ENCODE results near the gene CCDC88C. TPM values are rescaled to one million over a fixed set of nuclear protein-coding genes. Genes with fewer than 3 reads are reported as not detected.

CCDC88C gene
- total RNA-seq, 1 experiment from 2014 or later: 29.8 TPM

GRCh38 chr14:91261115-91261514 is 156.5 kb downstream of the CCDC88C start:
- ChIA-PET CTCF (no interaction called here), POLR2A (no interaction called here)
- 0 out of 2 replicates have a peak, but pooled peaks cover 3% of the 10 kb centered on the region for H3K4me1 ChIP-seq
- Mint-ChIP-seq H3K9me3 (ENCODE audit: unreplicated experiment) (no peaks in the 10 kb centered on the region), H3K4me1 (ENCODE audit: low read depth, unreplicated experiment) (peaks cover 6% of the 10 kb centered on the region), H3K4me3 (ENCODE audit: unreplicated experiment) (no peak overlapping the region), H3K27ac (ENCODE audit: unreplicated experiment) (no peak overlapping the region), H3K36me3 (ENCODE audit: insufficient read depth, unreplicated experiment) (no peaks in the 10 kb centered on the region), H3K27me3 (ENCODE audit: insufficient read depth, unreplicated experiment) (no peaks in the 10 kb centered on the region)
- no peaks in the 10 kb centered on the region for H3K27me3 ChIP-seq (replicated peaks; ENCODE audit: control insufficient read depth, insufficient read depth, low read length)
- no peak overlapping the region for H3K4me3 ChIP-seq (ENCODE audit: low read depth, low read length)
- BruUV-seq (replicated peaks): no TSS peak
- no peak for TF ChIP-seq CTCF (IDR thresholded peaks at IDR 0.05; ENCODE audit: insufficient read depth in 1 of 2, low read depth in 1 of 2, low read length in 1 of 2, severe bottlenecking in 1 of 2, unreplicated experiment in 1 of 2)
- no peaks in the 10 kb centered on the region for H3K9me3 ChIP-seq
- intact Hi-C loops (cut with micrococcal nuclease; ENCODE audit: unreplicated experiment): no loop called here
- no peak for DNase-seq
- H3K36me3 ChIP-seq (ENCODE audit: control insufficient read depth, insufficient read depth, low read length): no peaks in the 10 kb centered on the region

DNA sequence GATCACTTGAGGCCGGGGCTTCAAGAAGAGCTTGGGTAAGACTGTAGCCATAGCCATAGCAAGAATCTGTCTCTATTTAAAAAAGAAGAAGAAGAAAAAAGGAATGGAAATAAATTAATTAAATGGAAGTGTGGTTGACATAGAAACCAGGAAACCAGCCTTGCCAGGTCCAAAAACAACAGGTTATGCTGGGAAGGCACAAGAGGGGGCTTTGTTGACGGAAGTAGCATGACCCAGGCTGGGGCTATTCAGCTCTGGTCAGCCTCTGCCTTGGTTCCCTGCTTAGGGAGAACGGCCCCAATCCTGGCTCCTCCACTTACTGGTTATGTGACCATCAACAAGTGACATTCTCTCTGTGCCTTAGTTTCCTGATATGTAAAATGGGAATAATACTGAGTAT is 158.7 kb downstream of the CCDC88C start:
- Histone ChIP-seq H3K36me3 (ENCODE audit: control insufficient read depth, insufficient read depth, low read length) (no peaks in the 10 kb centered on the region), H3K9me3 (no peaks in the 10 kb centered on the region), H3K27me3 (replicated peaks; ENCODE audit: control insufficient read depth, insufficient read depth, low read length) (no peaks in the 10 kb centered on the region), H3K4me3 (ENCODE audit: low read depth, low read length) (no peak overlapping the region), H3K4me1 (peaks cover 2% of the 10 kb centered on the region)
- no peak for DNase-seq
- H3K27ac Mint-ChIP-seq (ENCODE audit: unreplicated experiment): no peak overlapping the region
- no peaks in the 10 kb centered on the region for H3K4me1 Mint-ChIP-seq (ENCODE audit: low read depth, unreplicated experiment)
- POLR2A ChIA-PET: no interaction called here
- H3K4me3 Mint-ChIP-seq (ENCODE audit: unreplicated experiment): no peak overlapping the region
- no peak for TF ChIP-seq CTCF (IDR thresholded peaks at IDR 0.05; ENCODE audit: insufficient read depth in 1 of 2, low read depth in 1 of 2, low read length in 1 of 2, severe bottlenecking in 1 of 2, unreplicated experiment in 1 of 2)
- intact Hi-C loops (cut with micrococcal nuclease; ENCODE audit: unreplicated experiment): no loop called here
- CTCF ChIA-PET: no interaction called here
- no peaks in the 10 kb centered on the region for H3K27me3 Mint-ChIP-seq (ENCODE audit: insufficient read depth, unreplicated experiment)
- H3K36me3 Mint-ChIP-seq (ENCODE audit: insufficient read depth, unreplicated experiment): no peaks in the 10 kb centered on the region
- BruUV-seq (replicated peaks): no TSS peak
- no peaks in the 10 kb centered on the region for H3K9me3 Mint-ChIP-seq (ENCODE audit: unreplicated experiment)

- Histone ChIP-seq H3K27me3 (replicated peaks; ENCODE audit: control insufficient read depth, insufficient read depth, low read length) (no peaks in the 10 kb centered on the region), H3K4me3 (ENCODE audit: low read depth, low read length) (no peak overlapping the region), H3K9me3 (no peaks in the 10 kb centered on the region), H3K4me1 (peaks cover 5% of the 10 kb centered on the region), H3K36me3 (ENCODE audit: control insufficient read depth, insufficient read depth, low read length) (no peaks in the 10 kb centered on the region)
- BruUV-seq (replicated peaks): no TSS peak
- no peaks in the 10 kb centered on the region for H3K9me3 Mint-ChIP-seq (ENCODE audit: unreplicated experiment)
- no peak for DNase-seq
- CTCF ChIA-PET: no interaction called here
- intact Hi-C loops (cut with micrococcal nuclease; ENCODE audit: unreplicated experiment): no loop called here
- no peak for TF ChIP-seq CTCF (IDR thresholded peaks at IDR 0.05; ENCODE audit: insufficient read depth in 1 of 2, low read depth in 1 of 2, low read length in 1 of 2, severe bottlenecking in 1 of 2, unreplicated experiment in 1 of 2)
- no peaks in the 10 kb centered on the region for H3K27me3 Mint-ChIP-seq (ENCODE audit: insufficient read depth, unreplicated experiment)
- no peaks in the 10 kb centered on the region for H3K36me3 Mint-ChIP-seq (ENCODE audit: insufficient read depth, unreplicated experiment)
- no peaks in the 10 kb centered on the region for H3K4me1 Mint-ChIP-seq (ENCODE audit: low read depth, unreplicated experiment)
- POLR2A ChIA-PET: no interaction called here
- no peak overlapping the region for H3K27ac Mint-ChIP-seq (ENCODE audit: unreplicated experiment)
- no peak overlapping the region for H3K4me3 Mint-ChIP-seq (ENCODE audit: unreplicated experiment)
These were observed 159.5 kb downstream of the CCDC88C start for GRCh38 chr14:91258011-91258618.
